NCI-H226 (cell line): ENCODE measurements around the gene TRAPPC2L.

Source experiments
- DNase-seq: peaks from one replicate; pipeline ENCODE4 v3.0.0-alpha.2; 2015

Gene TRAPPC2L

DNA sequence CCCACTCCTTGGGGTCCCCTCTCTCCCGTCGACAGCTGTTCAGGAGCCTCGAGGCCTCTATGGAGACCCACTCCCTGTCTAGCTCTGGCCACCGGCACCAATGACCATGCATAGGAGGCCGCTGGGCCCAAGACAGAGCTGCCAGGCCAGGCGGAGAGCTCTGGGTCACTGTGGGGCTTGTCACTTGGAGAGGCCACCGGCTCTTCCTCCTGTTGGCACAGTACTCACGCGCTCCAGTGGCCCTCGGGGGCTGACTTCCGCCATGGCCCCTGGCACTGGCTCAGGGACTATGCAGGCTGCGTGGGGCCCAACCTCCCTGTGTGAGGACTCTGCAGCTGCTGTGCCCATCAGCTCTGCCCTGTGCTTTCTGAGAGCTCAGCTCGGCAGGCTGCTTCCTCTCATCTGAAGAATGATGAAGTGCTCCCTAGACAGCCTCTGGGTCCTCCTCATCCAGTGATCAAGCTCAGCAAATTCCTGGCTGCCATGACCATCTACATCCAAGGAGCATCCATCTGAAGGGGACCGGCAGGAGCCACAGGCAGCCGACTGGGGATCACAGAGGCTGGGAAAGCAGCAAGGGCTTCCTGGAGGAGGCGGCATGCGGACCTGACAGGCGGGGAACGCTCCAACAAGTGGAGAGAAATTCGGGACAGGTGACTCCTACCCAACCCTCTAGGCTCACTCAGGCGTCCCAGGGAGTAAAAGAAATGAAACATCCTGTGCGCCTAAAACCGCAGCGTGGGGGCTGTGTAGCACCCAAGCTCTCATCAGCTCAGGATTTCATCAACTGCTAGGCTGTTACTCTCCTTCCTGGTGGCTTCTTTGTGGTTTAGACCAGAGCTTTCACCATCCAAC, 17.0 kb upstream of the TRAPPC2L start:
- no peak for DNase-seq

DNA sequence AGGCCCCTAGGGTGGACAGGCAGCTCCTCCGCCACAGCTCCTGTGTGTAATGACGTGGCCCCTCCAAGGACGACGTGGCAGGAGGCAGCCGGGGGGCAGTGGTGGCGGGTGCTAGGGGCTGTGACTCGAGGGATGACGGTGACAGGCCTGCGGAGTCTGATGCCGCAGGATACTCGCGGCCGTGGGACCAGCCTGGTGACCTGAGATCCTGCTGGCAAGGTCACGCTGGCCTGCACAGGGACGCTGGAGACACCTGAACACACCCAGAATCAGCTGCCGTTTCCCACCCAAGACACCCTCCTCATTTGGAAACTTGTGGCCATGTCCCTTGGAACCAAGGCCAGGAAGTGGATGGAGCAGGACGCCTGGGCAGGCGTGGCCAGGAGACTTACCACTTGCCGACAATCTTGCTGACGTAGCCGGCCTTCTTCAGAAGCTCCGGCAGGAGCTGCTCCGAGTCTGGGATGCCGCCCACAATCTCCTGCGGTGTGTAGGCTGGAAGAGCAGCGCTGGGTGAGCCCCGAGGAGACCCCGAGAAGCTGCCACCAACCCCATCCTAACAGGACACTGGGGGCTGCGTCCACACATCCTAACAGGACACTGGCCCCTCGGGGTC, 16.2 kb upstream of the TRAPPC2L start:
- no peak for DNase-seq

DNA sequence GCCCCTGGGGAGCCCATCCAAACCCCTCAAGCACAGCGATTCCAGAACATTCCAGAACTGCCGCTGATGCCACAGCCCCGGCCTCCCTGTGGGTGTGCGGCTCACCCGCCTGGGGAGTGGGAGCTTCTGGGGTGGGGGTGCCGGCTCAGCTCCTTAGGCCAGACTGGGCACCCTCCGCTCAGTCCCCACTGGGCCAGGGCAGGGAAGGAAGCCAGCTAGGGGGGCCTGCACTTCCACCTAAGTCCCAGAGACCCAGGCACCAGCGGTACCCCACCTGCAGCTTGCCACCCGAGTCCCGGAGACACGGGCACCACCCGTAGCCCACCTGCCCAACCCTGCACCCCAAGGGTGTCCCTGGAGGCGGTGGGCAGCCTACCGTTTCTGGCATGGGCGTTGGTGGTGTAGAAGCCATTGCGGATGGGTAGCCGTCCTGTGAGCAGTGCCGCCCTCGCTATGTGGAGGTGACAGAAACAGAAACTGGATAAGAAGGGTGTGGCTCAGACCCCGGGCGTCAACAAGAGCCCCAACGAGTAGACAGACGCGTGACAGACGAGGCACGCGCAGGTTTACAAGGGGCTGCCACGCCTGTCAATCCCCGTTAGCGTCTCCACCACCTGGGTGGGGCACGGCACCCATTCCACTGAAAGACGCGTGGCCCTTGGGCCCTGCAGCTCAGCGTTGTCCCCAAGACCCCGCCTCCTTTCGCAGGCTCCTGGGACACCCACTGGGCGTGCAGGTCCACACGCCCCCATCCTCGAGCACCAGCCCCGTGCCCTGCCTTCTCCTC, 15.2 kb upstream of the TRAPPC2L start:
- no peak for DNase-seq

DNA sequence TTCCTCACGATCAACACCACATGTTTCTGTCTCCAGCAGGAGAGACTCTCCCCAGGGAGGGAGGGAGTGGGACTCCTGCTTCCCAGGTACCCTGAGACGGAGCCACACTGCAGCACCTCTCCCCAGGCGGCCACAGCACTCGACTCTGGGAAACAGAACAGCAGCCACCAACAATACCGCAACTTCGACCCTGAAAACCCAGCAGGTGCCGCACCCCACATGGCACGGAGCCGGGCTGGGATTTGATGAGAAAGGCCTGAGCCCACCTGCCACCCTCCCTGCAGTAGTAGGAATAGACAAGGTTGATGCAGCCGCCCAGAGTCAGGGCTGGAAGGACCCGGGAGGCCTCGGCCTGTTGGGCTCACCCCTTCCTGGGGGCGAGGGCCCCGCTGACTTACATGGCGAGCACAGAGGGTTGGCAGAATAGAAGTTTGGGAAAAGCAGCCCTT, 14.6 kb upstream of the TRAPPC2L start:
- DNase-seq, result no peak

DNA sequence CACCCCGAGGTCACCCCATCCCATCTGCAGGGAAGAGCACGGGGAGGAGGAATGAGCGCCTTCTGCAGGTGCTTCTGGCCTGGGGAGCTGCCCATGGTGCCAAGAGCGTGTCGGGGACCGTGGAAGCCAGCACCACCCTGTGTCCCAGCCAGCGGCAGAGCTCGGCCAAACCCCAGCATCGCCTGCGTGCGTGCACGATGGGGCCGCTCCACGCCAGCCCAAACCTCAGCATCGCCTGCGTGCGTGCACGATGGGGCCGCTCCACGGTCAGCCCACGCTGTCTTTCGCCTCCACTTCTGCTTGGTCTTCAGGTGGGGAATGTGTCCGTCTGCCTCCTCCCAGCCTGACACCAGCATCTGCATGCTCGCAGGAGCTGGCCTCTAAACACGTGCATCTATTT, 14.1 kb upstream of the TRAPPC2L start:
- no peak for DNase-seq

DNA sequence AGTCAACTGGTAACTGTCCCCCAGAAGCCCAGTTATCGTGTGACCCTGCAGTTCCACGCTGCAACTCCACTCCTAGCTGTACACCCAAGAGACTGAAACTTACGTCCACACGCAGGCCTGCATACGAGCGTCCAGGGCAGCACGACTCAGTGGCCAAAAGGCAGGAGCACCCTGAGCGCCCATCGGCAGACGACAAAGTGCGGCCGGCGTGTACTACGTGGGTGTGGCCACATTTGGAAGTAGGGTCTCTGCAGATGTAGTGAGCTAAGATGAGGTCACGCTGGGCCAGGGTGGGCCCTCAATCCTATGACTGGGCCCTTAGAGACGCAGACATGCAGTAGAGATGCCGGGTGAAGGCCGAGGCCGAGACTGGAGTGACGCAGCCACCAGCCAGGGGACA, 13.7 kb upstream of the TRAPPC2L start:
- DNase-seq, result no peak

- no peak for DNase-seq
Measured at GRCh38 chr16:88844419-88845036, 12.4 kb upstream of the TRAPPC2L start.

- DNase-seq, result no peak
Measured at GRCh38 chr16:88846088-88846487, 10.8 kb upstream of the TRAPPC2L start.

DNA sequence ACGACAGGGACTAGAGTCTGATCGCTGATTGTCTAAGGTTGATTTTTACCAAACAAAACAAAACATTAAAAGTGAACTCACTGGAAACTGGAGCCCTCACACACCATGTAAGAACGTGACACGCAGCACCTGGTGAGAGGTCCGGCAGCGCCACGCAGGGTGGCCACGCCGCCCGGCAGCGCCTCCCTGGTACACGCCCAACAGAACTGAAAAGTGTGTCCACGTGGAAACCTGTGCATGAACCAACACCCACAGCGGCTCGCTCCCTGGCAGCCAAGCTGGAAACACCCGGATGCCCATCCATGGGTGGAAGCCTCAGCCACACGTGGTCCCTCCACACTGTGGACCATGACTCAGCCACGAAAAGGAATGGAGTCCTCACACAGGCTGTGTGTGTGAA, 9.3 kb upstream of the TRAPPC2L start:
- DNase-seq, result no peak

GRCh38 chr16:88848557-88848956, 8.4 kb upstream of the TRAPPC2L start:
- DNase-seq, result no peak

- no peak for DNase-seq
Measured at GRCh38 chr16:88850531-88851199, 6.3 kb upstream of the TRAPPC2L start.

DNA sequence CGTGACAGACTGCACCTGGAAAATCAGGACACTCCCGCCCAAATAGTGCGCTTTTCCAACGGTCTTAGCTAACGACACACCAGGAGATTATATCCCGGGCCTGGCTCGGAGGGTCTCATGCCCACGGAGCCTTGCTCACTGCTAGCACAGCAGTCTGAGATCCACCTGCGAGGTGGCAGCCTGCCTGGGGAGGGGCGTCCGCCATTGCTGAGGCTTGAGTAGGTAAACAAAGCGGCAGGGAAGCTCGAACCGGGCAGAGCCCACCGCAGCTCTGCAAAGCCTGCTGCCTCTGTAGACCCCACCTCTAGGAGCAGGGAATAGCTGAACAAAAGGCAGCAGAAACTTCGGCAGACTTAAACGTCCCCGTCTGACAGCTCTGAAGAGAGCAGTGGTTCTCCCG, 5.3 kb upstream of the TRAPPC2L start:
- DNase-seq, result no peak

DNA sequence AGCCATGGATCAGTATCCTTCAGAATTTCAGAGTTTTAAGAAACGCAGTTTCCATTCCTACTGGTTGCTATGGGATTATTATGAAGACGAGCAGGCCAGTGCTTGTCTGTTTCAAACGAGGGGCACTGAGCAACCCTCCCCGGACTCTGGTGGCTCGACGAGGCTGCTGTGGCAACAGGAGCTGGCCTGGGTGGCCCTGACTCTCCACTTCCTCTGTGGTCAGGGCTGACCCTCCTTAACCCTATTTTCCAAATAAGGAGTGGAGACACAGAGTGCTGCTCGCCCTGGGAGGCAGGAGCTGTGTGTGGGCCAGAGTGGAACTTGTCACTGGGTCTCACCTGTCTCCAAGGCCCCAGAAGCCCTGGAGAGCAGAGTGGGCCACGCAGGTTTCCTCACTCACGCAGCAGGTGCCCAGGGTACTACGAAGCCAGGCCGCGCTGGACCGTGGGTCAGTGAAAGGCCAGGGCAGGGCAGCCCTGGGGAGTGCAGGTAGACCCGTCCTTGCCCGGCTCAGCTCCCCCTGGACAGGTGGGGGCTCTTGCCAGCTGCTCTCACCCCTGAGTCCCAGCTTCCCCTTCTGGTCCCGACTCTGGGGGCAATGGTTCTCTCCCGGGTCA, 3.5 kb upstream of the TRAPPC2L start:
- no peak for DNase-seq

- no peak for DNase-seq
Measured at GRCh38 chr16:88854306-88855111, 2.4 kb upstream of the TRAPPC2L start.

- no peak for DNase-seq
Measured at GRCh38 chr16:88855176-88855575, 1.8 kb upstream of the TRAPPC2L start.

DNA sequence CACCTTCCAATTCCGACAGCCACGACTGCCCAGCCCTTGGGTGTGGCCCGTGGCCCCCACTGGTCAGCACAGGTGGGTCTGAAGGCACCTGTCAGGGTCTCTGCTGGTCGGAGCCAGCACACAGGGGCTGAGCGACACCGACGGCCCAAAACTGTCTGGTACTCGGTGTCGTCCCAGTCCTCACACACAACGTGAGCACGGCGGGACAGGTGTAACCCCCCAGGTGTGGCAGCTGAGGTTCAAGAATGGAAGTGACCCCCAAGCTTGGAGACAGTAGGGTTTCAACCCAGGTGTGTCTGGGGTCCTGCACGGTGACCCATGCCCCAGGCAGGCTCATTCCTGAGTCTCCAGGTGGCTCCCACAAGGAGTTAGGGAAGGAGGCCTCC, 1.2 kb upstream of the TRAPPC2L start:
- no peak for DNase-seq

GRCh38 chr16:88856122-88856827, 652 bp upstream of the TRAPPC2L start:
- DNase-seq, result no peak

GRCh38 chr16:88857728-88858339, 907 bp downstream of the TRAPPC2L start:
- peak; percentile 69 for DNase-seq

GRCh38 chr16:88859381-88860091, 2.6 kb downstream of the TRAPPC2L start:
- no peak for DNase-seq

- no peak for DNase-seq
Measured at GRCh38 chr16:88861359-88861758, 4.4 kb downstream of the TRAPPC2L start.
